GM12873 (cell line): ENCODE results near the gene ADNP.

Experiments
- TF ChIP-seq, protein P1 (sequence below): IDR thresholded peaks from 2 replicates; pipeline ENCODE4 v1.5.1; 2012; ENCODE audit warnings: low read depth, mild to moderate bottlenecking, moderate library complexity, low read length, control low read depth; ENCODE audit not compliant: insufficient read depth; ENCODE audit errors: missing control alignments

The ADNP gene

DNA sequence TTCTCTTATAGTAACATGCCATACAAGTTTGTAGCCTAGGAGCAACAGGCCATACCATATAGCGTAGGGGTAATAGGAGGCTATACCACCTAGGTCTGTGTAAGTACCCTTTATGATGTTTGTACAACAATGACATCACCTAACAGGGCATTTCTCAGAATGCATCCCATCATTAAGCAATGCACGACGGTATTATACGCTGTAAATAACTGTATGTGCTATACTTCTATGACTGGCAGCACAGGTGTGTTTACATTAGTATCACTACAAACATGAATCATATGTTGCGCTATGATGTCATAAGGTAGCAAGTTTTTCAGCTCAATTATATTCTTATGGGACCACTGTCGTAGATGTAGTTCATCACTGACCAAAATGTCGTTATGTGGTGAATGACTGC is 31.0 kb downstream of the ADNP start:
- TF ChIP-seq, protein P1, sequence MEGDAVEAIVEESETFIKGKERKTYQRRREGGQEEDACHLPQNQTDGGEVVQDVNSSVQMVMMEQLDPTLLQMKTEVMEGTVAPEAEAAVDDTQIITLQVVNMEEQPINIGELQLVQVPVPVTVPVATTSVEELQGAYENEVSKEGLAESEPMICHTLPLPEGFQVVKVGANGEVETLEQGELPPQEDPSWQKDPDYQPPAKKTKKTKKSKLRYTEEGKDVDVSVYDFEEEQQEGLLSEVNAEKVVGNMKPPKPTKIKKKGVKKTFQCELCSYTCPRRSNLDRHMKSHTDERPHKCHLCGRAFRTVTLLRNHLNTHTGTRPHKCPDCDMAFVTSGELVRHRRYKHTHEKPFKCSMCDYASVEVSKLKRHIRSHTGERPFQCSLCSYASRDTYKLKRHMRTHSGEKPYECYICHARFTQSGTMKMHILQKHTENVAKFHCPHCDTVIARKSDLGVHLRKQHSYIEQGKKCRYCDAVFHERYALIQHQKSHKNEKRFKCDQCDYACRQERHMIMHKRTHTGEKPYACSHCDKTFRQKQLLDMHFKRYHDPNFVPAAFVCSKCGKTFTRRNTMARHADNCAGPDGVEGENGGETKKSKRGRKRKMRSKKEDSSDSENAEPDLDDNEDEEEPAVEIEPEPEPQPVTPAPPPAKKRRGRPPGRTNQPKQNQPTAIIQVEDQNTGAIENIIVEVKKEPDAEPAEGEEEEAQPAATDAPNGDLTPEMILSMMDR: no peak

DNA sequence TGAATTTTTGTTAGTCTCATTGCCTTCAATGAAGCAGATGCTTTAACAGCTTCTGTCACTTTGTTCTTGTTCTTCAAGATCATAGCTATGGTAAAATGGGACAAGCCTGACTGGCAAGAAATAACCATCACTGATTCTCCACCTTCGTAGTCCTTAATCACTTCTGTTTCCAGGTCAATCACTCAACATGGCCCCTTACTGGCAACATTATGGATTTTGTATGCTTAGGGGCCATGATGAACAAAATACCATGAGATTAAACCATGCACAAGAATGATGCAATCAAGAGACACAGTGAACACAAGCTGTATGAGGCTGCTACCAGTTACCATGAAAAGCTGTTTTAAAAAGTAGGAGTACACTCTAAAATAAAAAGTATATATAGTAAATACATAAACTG is 32.8 kb downstream of the ADNP start:
- TF ChIP-seq, protein P1: no peak

DNA sequence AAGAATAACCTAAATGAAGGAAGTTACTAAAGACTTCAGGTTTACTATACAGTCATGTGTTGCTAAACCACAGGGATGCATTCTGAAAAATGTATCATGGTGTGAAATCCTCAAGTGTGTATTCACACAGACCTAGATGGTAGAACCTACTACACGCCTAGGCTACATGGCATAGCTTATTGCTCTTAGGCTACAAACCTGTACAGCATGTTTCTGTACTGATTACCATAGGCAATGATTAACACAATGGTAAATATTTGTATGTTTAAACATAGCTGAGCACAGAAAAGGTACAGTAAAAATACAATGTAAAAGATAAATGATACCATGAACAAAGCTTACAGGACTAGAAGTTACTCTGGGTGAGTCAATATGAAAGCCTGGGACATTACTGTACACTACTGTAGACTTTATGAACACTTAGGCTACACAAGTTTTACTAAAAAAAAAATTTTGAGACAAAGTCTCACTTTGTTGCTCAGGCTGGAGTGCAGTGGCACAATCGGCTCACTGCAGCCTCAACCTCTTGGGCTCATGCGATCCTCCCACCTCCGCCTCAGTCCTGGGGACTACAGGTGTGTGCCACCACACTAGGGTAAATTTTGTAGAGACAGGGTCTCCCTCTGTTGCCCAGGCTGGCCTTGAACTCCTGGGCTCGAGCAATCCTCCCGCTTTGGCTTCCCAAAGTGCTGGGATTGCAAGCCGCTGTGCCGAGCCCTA is 36.0 kb downstream of the ADNP start:
- TF ChIP-seq, protein P1: no peak

DNA sequence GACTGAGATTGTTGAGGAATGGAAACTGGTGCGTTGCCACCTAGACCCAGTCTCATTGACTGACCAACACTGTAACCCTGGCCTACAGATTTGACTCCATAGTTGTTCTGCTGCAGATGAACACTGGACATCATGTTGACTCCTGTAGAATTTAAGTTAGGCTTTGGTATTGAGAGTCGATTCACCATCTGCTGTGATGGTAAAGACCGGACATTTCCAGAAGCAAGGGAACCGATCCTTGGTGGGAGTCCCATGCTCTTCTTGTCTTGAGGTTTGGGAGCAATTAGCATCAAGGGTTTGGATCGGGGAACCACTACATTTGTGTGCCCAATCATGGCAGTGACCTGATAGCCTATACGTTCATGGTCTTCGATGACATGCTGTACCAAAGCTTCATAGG is 37.6 kb downstream of the ADNP start:
- TF ChIP-seq, protein P1: no peak

DNA sequence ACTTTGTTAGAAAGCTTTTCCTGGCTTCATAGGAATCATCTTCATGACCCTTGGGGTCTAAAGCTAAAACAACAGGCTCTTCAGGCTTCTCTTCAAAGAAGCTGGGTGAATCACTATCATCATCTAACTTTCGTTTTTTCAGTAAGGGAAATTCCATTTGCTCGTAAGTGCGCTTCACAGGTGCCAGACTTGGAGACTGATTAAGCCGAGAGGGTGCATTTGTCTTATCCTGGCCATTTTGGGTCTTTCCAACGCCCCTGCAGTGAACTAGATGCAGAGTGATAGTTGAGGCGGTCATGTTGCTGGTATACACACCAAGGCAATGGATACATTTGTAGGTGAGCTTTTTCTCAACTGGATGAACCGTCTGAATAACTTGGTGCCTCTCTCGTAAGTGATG is 38.8 kb downstream of the ADNP start:
- TF ChIP-seq, protein P1: no peak

DNA sequence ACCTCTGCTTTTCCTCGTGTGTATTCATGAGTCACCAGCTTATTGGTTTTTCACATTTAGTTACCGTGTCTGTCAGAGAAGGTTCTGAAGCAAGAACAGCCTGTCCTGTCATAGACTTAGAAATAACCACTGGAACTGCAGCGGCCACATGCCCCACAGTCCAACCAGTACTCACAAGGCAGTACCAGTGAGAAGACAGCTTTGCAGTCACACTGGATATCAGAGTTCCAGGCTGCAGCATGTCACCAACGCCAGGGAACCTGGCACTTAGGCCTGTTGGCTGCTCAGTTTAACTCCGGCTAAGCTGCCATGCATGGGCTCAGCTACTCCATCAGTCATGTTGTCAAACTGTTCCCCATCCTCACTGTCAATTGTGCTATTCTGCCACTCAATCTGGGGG is 40.1 kb downstream of the ADNP start:
- TF ChIP-seq, protein P1: no peak

DNA sequence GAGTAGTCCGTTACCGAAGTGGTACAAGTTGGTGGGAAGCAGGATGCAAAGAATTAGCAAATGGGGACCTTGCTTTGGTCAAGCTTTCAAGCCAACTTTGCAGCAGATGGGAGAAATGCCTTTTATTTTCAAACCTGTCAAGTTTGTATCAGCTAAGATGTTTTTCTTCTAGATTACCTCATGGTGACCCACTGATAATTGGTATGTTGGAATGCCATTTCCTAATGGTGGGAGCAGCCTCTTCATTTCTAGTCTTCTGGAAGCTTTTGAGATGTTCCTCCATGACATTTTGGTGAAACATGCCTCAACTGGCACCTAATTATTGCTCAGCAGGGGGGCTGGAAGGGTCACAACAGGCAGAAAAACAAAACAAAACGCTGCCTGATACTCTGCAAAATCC is 43.7 kb downstream of the ADNP start:
- TF ChIP-seq, protein P1: no peak
